Measurements from ENCODE around the gene IGSF3. TPM values are rescaled to one million over a fixed set of nuclear protein-coding genes. Genes with fewer than 3 reads are reported as not detected.

The IGSF3 gene
- total and polyA plus RNA-seq, 2 experiments from 2014 or later: 7.3 to 37.8 TPM

GRCh38 chr1:116560704-116561490 lies 106.6 kb downstream of the IGSF3 start:
- Mint-ChIP-seq H3K9me3 (peaks cover 22% of the 10 kb centered on the region), H3K4me1 (no peaks in the 10 kb centered on the region), H3K27me3 (ENCODE audit: insufficient read depth, low read depth, poor library complexity) (no peaks in the 10 kb centered on the region), H3K27ac (no peak overlapping the region), H3K4me3 (no peak overlapping the region), H3K36me3 (ENCODE audit: low read depth) (peaks cover 27% of the 10 kb centered on the region)
- TF ChIP-seq, protein P1, sequence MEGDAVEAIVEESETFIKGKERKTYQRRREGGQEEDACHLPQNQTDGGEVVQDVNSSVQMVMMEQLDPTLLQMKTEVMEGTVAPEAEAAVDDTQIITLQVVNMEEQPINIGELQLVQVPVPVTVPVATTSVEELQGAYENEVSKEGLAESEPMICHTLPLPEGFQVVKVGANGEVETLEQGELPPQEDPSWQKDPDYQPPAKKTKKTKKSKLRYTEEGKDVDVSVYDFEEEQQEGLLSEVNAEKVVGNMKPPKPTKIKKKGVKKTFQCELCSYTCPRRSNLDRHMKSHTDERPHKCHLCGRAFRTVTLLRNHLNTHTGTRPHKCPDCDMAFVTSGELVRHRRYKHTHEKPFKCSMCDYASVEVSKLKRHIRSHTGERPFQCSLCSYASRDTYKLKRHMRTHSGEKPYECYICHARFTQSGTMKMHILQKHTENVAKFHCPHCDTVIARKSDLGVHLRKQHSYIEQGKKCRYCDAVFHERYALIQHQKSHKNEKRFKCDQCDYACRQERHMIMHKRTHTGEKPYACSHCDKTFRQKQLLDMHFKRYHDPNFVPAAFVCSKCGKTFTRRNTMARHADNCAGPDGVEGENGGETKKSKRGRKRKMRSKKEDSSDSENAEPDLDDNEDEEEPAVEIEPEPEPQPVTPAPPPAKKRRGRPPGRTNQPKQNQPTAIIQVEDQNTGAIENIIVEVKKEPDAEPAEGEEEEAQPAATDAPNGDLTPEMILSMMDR (conservative IDR thresholded peaks at IDR 0.05; ENCODE audit: low read depth in 2 of 2): no peak
- TF ChIP-seq JUNB (IDR thresholded peaks at IDR 0.05; ENCODE audit: unreplicated experiment): no peak
- TF ChIP-seq EZH2phosphoT487 (IDR thresholded peaks at IDR 0.05; ENCODE audit: unreplicated experiment): no peak
- no peak for TF ChIP-seq CREB1 (CRISPR knock-in tag; IDR thresholded peaks at IDR 0.05; ENCODE audit: low read depth)
- no peak for TF ChIP-seq STAT1 (IDR thresholded peaks at IDR 0.05; ENCODE audit: unreplicated experiment)
- TF ChIP-seq ZNF114 (CRISPR knock-in tag; IDR thresholded peaks at IDR 0.05): no peak
- TF ChIP-seq ZNF331 (CRISPR knock-in tag; IDR thresholded peaks at IDR 0.05; ENCODE audit: low read depth): no peak
- TF ChIP-seq ZNF462 (CRISPR knock-in tag; IDR thresholded peaks at IDR 0.05): no peak
- no peak for TF ChIP-seq EZH2 (IDR thresholded peaks at IDR 0.05; ENCODE audit: low read depth, unreplicated experiment)
- no peak for TF ChIP-seq POLR2AphosphoS5 (IDR thresholded peaks at IDR 0.05; ENCODE audit: low read depth)
- TF ChIP-seq, protein P2, sequence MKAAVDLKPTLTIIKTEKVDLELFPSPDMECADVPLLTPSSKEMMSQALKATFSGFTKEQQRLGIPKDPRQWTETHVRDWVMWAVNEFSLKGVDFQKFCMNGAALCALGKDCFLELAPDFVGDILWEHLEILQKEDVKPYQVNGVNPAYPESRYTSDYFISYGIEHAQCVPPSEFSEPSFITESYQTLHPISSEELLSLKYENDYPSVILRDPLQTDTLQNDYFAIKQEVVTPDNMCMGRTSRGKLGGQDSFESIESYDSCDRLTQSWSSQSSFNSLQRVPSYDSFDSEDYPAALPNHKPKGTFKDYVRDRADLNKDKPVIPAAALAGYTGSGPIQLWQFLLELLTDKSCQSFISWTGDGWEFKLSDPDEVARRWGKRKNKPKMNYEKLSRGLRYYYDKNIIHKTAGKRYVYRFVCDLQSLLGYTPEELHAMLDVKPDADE (IDR thresholded peaks at IDR 0.05): no peak
- TF ChIP-seq NANOG (IDR thresholded peaks at IDR 0.05; ENCODE audit: borderline replicate concordance): no peak
- TF ChIP-seq, protein P3, sequence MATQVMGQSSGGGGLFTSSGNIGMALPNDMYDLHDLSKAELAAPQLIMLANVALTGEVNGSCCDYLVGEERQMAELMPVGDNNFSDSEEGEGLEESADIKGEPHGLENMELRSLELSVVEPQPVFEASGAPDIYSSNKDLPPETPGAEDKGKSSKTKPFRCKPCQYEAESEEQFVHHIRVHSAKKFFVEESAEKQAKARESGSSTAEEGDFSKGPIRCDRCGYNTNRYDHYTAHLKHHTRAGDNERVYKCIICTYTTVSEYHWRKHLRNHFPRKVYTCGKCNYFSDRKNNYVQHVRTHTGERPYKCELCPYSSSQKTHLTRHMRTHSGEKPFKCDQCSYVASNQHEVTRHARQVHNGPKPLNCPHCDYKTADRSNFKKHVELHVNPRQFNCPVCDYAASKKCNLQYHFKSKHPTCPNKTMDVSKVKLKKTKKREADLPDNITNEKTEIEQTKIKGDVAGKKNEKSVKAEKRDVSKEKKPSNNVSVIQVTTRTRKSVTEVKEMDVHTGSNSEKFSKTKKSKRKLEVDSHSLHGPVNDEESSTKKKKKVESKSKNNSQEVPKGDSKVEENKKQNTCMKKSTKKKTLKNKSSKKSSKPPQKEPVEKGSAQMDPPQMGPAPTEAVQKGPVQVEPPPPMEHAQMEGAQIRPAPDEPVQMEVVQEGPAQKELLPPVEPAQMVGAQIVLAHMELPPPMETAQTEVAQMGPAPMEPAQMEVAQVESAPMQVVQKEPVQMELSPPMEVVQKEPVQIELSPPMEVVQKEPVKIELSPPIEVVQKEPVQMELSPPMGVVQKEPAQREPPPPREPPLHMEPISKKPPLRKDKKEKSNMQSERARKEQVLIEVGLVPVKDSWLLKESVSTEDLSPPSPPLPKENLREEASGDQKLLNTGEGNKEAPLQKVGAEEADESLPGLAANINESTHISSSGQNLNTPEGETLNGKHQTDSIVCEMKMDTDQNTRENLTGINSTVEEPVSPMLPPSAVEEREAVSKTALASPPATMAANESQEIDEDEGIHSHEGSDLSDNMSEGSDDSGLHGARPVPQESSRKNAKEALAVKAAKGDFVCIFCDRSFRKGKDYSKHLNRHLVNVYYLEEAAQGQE (IDR thresholded peaks at IDR 0.05; ENCODE audit: unreplicated experiment): no peak
- H3K27me3 ChIP-seq (ENCODE audit: insufficient read depth): no peaks in the 10 kb centered on the region
- no peaks in the 10 kb centered on the region for H3K36me3 ChIP-seq (ENCODE audit: insufficient read depth)
- no peak for DNase-seq (ENCODE audit: low spot score)
- H3K9me2 ChIP-seq (ENCODE audit: insufficient read depth): no peaks in the 10 kb centered on the region
- no peak for ATAC-seq
- no peaks in the 10 kb centered on the region for H3K4me1 ChIP-seq (ENCODE audit: insufficient read depth)
- H3K4me3 ChIP-seq: no peak overlapping the region
- no peak overlapping the region for H3K4me2 ChIP-seq
- H3K79me2 ChIP-seq (replicated peaks; ENCODE audit: insufficient read depth): no peaks in the 10 kb centered on the region; the same call in 1 of the 2 replicates
- H3F3A ChIP-seq (replicated peaks; ENCODE audit: low read depth): no peaks in the 10 kb centered on the region
- no peak overlapping the region for H2AFZ ChIP-seq
- H4K20me1 ChIP-seq (replicated peaks; ENCODE audit: insufficient read depth): no peaks in the 10 kb centered on the region
- H3K27ac ChIP-seq (ENCODE audit: low read depth): no peak overlapping the region
